GM18868 (cell line): ENCODE measurements around the gene IL36A.

ENCODE experiments used
- ATAC-seq: cut with Tn5 transposase; IDR thresholded peaks from one replicate; pipeline ENCODE4 v1.9.1; 2021; ENCODE audit warnings: mild to moderate bottlenecking, moderate library complexity; ENCODE audit not compliant: unreplicated experiment

The IL36A gene

GRCh38 chr2:113002677-113003076 lies 2.6 kb upstream of the IL36A start:
- ATAC-seq, result no peak

GRCh38 chr2:113007250-113007649 lies 2.0 kb downstream of the IL36A start:
- no peak for ATAC-seq

- ATAC-seq, result no peak
Observed at GRCh38 chr2:113009622-113010021, 4.4 kb downstream of the IL36A start.

- ATAC-seq, result no peak
Observed at GRCh38 chr2:113010088-113010487, 4.8 kb downstream of the IL36A start.

- no peak for ATAC-seq
Observed at GRCh38 chr2:113011108-113011507, 5.8 kb downstream of the IL36A start.

- no peak for ATAC-seq
Observed at GRCh38 chr2:113012436-113013335, 7.4 kb downstream of the IL36A start.

- no peak for ATAC-seq
Observed at GRCh38 chr2:113013336-113013661, 8.0 kb downstream of the IL36A start.

- no peak for ATAC-seq
Observed at GRCh38 chr2:113014067-113014466, 8.8 kb downstream of the IL36A start.

GRCh38 chr2:113015042-113015441 lies 9.8 kb downstream of the IL36A start:
- ATAC-seq, result no peak

- no peak for ATAC-seq
Observed at GRCh38 chr2:113015655-113016054, 10.4 kb downstream of the IL36A start.

GRCh38 chr2:113018509-113018908 lies 13.2 kb downstream of the IL36A start:
- ATAC-seq, result no peak

- ATAC-seq, result no peak
Observed at GRCh38 chr2:113021312-113021711, 16.1 kb downstream of the IL36A start.

- no peak for ATAC-seq
Observed at GRCh38 chr2:113024764-113025163, 19.5 kb downstream of the IL36A start.

GRCh38 chr2:113025737-113026136 lies 20.5 kb downstream of the IL36A start:
- no peak for ATAC-seq

- no peak for ATAC-seq
Observed at GRCh38 chr2:113027691-113028090, 22.4 kb downstream of the IL36A start.

GRCh38 chr2:113028112-113028511 lies 22.9 kb downstream of the IL36A start:
- ATAC-seq, result no peak

- ATAC-seq, result no peak
Observed at GRCh38 chr2:113032737-113033136, 27.5 kb downstream of the IL36A start.

GRCh38 chr2:113034016-113034415 lies 28.8 kb downstream of the IL36A start:
- ATAC-seq, result no peak

- no peak for ATAC-seq
Observed at GRCh38 chr2:113036763-113037162, 31.5 kb downstream of the IL36A start.

- ATAC-seq, result no peak
Observed at GRCh38 chr2:113038291-113038690, 33.0 kb downstream of the IL36A start.

GRCh38 chr2:113039158-113039557 lies 33.9 kb downstream of the IL36A start:
- no peak for ATAC-seq

GRCh38 chr2:113039719-113040118 lies 34.5 kb downstream of the IL36A start:
- ATAC-seq, result no peak

GRCh38 chr2:113041871-113042270 lies 36.6 kb downstream of the IL36A start:
- no peak for ATAC-seq
